RPMI7951 (cell line): ENCODE results near the gene C3orf85. TPM values are rescaled to one million over a fixed set of nuclear protein-coding genes. Genes with fewer than 3 reads are reported as not detected.
A peak's percentile ranks its signal among the peaks of the same experiment; 100 is the strongest.
"Not testable (repeated sequence)": the region's sequence is repeated elsewhere in the genome, so short reads cannot be mapped to it uniquely, and the experiment has no call there.

Experiments
- DNase-seq: peaks from one replicate; pipeline ENCODE4 v3.0.0-alpha.2; 2012; ENCODE audit warnings: low read depth
- total RNA-seq: library from RNA; depleted of rRNA; stranded (reverse); fragments of >200 nt; shearing (Covaris generic); gene quantifications from 2 replicates; pipeline ENCODE4 v1.2.3, GENCODE V29; 2014; rRNA removed

C3orf85 gene, protein sequence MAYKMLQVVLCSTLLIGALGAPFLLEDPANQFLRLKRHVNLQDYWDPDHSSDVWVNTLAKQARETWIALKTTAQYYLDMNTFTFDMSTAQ
- not detected in 2 replicates for total RNA-seq

DNA sequence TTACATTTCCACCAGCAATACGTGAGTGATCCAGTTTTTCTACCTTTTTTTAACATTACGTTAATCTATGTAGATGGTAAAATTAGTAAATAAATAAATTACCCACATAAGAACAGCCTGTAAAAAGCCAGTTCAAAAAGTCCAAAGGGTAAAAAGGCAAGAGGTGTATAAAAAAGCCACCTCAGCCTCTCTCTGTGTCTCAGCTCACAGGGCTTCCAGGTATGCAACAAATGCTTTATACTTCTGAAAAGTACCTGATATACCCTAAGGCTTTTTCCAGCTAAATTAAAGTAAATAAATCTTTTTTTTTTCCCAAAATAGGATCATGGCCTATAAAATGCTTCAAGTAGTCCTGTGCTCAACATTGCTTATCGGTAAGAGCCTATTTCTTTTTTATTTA, at the start of gene C3orf85:
TSS of gene C3orf85 (plus strand) at position 197 of the 400 bp plus-strand sequence. CDS start at position 326, 129 bp downstream.
- DNase-seq, result no peak

DNA sequence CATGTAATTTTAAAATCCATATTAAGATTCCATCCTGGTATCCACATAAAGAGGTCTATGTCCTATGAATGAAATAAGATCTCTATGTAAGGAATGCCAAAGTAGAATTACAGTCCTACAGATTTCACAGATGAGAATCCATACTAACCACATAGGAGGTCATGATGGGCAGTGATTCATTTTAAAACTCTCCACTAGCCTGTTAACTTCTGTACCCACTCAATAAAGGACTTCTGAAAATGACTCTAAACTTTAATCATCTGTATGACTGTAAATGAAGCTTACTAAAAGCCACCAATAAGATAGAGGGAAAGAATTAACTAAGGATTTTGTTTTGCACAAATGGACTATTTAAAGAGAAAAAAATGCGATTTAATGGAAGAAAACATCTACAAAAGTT, 47.3 kb upstream of the C3orf85 start:
- DNase-seq, result no peak

DNA sequence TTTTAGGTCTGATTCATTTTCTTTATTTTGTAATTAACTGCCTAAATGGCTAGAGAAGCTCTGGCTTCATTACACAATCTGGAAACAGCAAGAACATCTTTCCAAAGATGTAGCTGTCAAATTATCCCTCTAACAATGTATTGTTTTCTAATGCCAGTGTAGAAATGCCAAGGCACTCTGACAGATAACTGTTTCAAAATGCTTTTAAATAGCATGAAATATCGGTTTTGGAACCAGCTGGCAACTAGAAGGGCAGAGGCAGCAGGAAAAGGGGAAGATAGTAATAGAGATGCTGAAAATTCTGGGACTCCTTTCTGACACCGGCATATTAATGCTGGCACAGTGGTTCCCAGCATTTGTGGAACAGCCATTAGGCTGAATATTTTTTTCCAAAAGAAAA, 44.7 kb upstream of the C3orf85 start:
- DNase-seq, result no peak

DNA sequence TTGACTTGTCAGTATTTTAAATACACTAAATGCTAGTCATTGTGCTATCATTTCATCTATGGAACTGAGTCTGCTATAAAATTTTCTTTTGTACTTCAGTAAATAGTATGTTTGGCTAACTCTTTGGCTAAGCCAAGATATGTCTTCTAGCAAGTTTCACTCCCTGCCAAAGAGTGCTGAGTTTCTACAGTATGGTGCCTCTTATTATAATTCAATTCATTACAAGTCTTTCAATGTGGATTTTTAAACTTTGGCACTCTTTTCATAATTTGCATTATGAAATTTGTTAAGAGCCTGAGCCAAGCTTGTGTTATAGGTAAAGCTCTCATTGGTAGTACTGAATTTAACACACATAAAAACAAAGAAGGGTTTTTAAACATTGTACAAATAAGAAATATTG, 43.0 kb upstream of the C3orf85 start:
- no peak for DNase-seq

DNA sequence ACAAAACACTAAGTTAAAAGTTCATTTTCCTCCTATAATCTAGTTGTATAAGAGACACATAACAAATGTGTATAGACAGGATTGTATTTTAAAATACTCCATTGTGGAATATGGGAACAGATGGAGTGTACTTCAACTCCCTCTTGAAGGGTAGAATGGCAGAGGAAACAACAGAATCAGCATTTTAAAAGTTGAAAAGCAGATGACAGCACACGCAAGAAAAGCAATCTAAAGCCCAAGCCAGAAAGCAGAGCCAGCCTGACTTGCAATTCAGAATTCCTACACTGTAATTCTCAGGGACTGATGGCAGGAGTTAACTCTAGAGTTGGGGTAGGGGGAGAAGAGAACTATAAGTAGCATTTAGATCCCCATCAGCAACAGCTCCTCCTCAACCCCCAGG, 41.4 kb upstream of the C3orf85 start:
- no peak for DNase-seq

DNA sequence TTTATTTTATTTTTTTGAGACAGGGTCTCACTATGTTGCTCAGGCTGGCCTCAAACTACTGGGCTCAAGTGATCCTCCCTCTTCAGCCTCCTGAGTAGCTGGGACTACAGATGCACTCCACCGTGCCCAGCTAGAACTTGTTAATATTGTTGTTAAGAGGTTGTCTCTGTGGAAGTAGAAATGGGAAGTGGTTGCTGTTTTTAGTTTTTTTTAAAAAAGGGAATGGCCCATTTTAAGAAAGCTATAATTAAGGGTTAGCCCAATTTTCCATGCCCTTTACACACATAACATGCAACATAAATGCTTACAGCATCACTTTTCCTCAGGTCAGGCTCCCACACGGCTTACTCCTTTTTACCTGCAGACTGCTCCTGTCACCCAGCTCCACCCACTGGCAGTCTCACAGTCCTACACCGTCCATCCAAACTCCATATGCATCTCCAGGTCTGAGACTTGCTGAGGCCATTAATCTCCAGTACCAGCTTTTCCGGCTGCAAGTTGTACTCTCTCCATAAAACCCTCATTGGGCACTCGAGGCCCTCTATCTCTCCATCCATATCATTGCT, 38.4 kb upstream of the C3orf85 start:
- DNase-seq, result no peak

DNA sequence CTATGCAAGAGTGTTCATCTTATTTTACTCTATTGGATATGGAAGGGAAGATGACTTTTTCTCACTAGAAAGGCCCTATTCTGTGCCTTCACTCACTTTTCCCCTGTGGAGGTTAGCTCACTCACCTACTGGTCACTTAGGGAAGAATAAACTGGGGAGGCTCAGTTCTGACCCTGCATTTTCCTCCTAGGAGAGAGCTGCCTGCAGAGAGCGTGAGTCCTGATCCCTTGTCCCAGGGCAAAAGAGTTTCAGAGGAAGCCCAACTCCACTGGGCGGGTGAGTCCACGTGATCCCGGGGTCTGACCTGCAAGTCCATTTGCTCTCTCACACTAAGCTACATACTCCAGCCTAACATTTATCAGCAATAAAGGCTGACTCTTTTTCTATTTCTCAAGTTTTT, 26.9 kb upstream of the C3orf85 start:
- no peak for DNase-seq

DNA sequence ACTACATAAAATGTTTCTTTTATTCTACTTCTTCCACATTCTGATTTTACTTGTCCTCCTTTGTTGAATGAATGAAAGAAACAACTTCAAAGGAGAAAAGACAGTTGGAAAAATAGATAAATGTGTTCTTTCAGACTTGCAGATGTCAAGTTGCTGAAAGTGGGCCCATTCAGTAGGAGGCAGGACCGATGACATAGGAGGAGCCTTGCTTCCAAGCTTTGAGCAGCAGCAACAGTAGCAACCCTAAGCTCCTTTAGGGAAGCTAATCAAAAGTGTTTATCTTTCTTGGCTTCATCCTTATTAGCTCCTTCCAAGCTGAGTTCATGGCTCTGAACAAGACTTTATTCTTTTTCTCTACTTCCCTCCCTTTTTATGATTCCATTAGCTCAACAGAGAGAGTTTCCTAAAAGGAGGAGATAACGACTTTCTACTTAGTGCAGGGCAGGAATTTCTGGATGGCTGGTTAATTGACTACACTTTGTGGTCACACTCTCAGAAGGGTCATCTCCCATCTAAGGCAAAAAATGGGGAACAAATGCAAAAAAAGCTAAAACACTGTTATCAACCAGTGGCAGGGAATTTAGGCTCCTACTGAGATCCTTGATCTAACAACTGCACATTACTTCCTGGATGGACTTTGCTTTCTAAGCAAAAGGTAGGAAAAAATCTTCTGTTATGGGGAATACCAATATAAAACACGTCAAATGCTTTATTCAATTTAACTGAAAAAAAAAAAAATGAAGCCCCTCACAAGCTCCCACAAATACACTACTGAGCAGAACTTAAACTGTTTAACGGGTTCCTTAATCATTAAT, 23.4 kb upstream of the C3orf85 start:
- no peak for DNase-seq

DNA sequence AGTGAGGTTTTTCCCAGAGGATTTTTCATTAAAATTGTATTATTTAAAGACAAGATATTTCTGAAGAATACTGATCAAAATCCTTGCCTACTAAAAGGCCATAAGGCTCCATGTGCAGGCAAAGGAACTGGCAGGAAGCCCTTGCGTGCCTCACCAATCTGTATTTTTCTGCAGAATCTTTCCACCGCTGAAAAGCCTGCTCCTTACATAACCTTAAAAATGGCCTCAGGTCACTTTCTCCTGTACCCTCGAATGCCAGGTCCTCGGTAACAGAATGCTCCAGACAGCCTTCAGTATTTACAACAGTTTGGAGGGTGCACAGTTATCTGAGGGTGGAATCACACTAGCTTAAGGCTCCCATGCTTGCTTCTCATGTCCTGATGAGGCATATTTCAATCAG, 21.8 kb upstream of the C3orf85 start:
- no peak for DNase-seq

DNA sequence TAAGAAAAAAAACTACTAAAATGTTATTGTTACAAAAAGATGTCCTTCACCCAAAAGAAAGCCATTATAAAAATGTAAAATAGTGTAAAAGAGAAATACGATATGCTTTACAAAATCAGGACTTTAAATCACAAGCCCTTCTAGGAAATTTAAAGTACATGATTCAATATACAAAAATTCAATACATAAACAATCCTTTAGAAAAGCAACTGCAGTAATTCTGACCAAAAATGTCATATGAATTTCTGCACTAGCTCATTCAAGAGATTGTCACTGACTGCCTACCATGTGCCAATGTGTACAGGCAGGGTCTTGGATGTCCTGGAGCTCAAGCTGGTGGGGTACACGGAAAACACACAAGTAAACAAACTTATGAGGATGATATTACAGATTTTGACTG, 21.1 kb upstream of the C3orf85 start:
- no peak for DNase-seq

DNA sequence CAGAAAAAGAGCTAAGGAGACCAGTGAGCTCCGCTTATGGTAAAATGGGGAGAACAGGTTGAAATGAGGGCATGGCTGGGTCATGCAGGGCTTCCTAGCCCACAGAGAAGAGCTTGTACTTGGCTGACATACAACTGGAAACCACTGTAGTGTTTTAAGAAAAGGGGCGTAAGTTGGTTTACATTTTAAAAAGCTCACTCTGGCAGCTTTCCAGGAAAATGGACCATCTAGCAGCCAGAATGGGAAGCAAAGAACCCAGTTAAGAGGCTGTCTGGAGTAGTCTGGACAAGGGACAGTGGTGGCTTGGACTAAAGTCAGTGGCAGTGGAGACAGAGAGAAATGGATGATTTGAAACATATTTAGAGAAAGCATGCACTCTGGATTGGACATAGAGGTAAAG, 20.5 kb upstream of the C3orf85 start:
- no peak for DNase-seq

DNA sequence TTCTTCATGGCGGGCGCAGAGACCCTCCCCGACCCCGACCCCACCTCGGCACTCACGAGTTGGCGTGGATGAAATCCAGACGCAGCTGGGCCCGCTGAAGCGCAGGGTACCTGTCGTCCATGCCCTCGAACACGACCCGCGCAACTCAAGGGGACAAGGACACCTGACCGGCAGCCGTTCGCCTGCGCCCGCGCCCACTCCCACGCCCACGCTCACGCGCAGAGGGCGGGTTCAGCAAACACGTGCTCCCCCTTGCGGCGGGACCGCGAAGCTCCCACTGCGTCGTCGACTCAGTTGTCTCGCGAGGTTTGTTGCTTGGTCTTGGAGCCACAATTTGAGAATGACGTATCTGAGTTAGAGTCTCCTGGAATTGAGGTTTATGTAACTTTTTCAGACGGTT, 18.6 kb upstream of the C3orf85 start, which contains the start of gene MORC1:
TSS of gene MORC1 (minus strand) at position 196 of the 400 bp plus-strand sequence. CDS start at position 121, 75 bp downstream.
- DNase-seq, result no peak

DNA sequence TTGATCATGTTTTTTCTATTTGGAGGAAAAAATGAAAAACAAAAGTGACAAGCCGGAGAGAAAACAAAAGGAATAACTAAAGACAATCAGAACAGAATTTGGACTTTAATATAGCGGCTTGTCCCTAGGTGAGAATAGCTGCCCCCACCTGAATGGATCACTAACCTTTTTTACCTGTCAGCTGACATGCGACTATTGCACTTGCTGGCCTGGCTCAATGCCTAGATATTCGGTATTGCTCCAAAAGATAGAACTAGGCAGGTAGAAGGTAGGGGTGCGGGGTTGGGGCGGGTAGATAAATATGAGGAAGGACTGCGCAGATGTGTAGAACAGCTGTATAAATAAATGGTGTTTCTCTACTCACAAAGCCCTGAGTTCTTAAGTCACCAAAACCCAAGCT, 17.9 kb upstream of the C3orf85 start:
- DNase-seq, result no peak

DNA sequence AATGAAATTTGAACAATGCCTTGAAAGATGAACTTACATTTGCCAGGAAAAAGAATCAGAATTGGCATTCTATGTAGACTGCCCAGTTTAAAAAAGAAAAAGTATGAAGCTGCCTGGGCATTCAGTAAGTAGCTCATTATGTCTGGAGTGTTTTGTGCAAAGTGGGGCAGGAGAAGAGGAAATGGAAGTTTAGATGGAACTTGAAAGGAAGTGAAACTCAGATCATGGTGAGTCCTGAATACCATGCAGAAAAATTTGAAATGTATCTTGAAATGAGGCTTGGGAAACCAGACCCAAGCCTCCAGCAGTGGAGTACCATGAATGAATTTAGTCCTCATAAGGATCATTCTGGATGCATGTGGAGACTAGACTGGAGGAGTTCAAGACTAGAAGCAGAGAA, 13.8 kb upstream of the C3orf85 start:
- no peak for DNase-seq

DNA sequence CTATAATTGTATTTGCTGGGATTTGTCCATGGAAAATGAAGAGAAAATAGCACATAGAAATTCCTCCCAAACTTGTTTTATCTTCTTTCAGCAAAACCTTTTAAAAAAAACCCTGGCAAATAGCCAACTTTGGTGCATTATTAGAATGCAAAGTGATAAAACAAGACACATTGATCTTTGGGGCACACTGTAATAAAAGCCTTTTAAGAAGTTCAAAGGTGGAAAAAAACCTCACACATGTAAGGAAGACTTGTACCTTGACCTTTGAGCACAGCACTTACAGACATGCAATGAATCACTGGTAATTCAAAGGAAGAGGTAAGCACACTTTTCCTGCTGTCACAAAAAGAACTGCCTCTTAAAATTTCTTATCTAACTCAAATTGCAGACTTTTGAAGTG, 10.6 kb upstream of the C3orf85 start:
- DNase-seq, result no peak

DNA sequence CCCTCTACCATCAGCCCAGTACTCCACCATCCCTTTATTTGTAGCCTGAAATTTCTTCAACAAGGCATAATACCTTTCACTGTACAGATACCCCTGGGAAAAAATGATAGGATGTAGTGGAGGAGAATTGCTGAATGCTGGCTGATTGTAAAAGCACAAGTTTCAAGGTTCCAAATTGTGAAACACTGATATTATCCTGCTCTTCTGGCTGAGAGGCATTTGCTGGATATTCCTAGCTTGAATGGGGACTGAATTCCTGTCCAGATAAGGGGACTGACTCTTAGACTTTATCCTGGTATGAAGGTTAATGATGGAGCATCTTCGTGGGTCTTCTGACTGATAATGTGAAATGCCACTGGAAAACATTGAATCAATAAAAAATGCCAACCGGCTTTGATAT, 9.0 kb upstream of the C3orf85 start:
- no peak for DNase-seq

DNA sequence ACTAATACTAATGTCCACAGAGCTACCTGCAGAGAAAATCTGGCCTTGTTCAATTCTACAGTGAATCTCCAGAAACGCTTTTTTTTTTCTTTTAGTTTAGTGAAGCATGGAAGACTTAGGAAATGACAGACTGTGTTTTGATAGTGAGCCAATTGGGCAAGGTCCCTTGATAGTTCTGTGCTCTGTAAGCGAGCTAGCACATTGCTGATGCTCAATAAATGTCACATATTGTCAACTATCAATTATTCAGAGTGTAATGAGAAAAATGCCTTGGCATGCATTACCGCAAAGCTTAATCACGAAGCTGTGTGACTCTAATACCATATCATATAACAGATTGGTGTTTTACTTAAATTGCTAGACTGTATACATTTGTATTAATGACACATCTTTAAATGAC, 5.2 kb upstream of the C3orf85 start:
- no peak for DNase-seq

DNA sequence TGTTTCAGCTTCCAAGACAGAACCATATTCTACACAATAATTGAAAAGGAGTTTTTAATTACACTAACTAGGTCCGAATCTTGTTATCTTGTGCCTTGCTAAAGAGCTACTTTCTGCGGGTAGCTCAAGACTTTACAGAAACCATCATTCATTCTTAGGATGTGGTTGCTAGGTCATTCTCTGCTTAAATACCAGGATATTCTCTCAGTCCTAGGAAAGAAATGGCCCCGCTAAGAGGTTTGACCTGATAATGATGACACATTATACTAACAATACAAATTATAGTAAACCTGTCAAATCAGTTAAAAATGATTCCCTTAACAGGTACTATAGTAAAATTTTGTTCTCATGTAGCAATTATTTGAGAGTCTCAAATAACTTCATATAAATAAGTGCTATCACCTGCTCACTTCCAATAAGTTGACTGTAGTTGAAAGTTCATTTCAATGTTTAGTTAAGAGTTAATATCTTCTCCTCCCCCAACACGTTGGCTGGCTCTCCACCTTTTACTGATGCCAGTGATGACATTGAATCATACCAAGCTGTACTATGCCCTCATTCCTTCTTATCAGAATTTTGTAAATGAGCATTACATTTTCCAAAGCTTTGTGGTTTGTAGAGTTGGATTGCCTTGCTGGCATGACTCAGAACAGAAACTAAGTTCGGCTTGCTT, 3.6 kb upstream of the C3orf85 start:
- DNase-seq, result peak; percentile 16

DNA sequence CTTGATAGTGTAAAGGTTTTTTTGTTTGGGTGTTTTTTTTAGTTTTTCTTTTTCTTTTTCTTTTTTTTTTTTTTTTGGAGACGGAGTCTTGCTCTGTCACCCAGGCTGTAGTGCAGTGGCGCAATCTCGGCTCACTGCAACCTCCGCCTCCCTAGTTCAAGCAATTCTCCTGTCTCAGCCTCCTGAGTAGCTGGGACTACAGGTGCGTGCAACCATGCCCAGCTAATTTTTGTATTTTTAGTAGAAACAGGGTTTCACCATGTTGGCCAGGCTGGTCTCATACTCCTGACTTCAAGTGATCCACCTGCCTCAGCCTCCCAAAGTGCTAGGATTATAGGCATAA, 3.1 kb upstream of the C3orf85 start:
- not testable (repeated sequence) for DNase-seq

DNA sequence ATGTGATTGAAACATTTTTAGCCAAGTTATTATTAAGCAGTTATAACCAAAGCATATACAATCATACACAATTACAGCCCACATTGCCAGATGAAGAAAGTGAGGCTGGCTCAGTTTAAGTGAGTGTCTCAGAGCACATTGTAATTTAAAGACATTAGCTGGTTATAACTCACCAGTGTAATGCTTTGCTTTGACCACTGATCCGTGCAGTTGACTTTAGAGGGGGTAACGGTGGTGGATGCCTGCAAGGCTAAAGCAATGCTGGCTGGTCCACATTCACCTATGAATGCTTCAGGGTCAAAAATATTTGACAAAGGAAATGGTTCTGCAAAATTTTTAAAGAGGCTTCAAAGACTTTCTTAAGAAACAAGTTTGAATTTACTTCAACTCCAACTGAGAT, 1.2 kb downstream of the C3orf85 start:
- DNase-seq, result no peak

DNA sequence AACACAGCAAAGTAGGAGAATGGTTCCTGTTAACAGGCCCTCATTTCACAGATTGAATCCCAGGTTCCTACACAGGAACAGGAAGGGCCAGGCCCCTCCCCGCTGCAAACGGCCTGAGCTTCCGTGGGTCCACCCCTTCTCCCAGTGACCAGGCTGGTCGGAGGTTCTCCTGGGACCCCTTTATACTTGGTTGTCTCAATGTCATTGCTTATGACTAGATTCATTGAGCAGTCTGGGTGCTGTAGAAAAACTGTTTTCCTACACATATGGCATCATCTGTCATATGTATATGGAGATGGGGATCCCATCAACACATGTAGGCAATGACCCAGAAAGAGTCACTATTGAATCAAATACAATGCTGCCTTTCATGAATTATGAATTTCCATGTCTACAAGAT, 3.8 kb downstream of the C3orf85 start:
- DNase-seq, result no peak

DNA sequence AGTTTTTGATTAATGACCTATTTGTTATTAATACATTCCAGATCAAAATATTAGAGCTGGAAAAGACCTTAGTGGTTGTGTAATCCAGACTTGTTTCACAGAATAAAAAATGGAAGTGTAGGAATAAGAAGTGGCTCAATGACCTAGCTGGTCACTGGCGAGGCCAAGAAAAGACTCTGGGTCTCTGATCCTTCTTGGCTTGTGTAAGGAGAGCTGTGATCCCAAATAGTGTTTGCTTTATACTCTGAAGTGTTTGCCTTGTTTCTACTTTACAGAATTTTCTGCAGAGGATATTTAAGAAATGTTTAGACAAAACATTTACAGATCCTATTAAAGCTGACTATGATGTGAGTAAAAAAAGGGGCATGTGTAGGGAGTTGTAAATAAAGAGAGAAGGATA, 7.1 kb downstream of the C3orf85 start:
- DNase-seq, result no peak

DNA sequence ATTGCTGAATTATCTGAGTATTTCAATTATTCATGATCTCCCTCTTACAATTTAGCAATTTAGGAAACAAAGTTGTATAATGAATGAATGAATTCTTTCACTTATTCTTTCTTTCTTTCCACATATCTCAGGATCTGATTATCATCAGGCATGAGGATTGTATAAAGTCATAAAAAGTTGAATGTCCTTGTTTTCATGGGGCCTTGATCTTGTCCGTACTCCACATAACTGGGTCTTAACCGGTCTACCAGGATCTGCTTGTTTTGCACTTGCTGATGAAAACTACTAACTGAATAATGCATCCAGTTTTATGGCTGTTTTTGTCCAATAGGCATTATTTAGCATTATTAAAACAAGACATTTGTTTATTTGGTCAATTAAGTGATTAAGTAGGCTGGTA, 12.6 kb downstream of the C3orf85 start:
- no peak for DNase-seq
